HEK293T (cell line): ENCODE measurements around the gene COLEC11.

Experiments used
- BHLHE40 ChIP-seq: fragments of 450-650 bp; IDR thresholded peaks from 2 replicates; pipeline ENCODE4 v1.6.1; 2016; ENCODE audit warnings: mild to moderate bottlenecking, moderate library complexity, borderline replicate concordance
- CTBP1 ChIP-seq: fragments of 450-650 bp; IDR thresholded peaks from 2 replicates; pipeline ENCODE4 v1.6.1; 2016; ENCODE audit warnings: borderline replicate concordance
- FOXK2 ChIP-seq: fragments of 450-650 bp; IDR thresholded peaks from 2 replicates; pipeline ENCODE4 v1.6.1; 2016; ENCODE audit warnings: mild to moderate bottlenecking
- FOXM1 ChIP-seq: fragments of 450-650 bp; IDR thresholded peaks from 2 replicates; pipeline ENCODE4 v1.6.1; 2017; ENCODE audit warnings: mild to moderate bottlenecking, borderline replicate concordance
- PKNOX1 ChIP-seq: fragments of 450-650 bp; IDR thresholded peaks from 2 replicates; pipeline ENCODE4 v1.6.1; 2016
- SP1 ChIP-seq: fragments of 450-650 bp; IDR thresholded peaks from 2 replicates; pipeline ENCODE4 v1.6.1; 2017
- SUZ12 ChIP-seq: fragments of 450-650 bp; IDR thresholded peaks from 2 replicates; pipeline ENCODE4 v1.6.1; 2016; ENCODE audit warnings: mild to moderate bottlenecking
- ZNF384 ChIP-seq: fragments of 450-650 bp; IDR thresholded peaks from 2 replicates; pipeline ENCODE4 v1.6.1; 2016

- TF ChIP-seq BHLHE40 (no peak), FOXM1 (no peak), SUZ12 (no peak), CTBP1 (no peak), PKNOX1 (no peak), ZNF384 (no peak), FOXK2 (no peak), SP1 (no peak)
These were observed 59.1 kb downstream of the COLEC11 start for GRCh38 chr2:3654011-3654410.
